Osteoblast (primary cell): Measurements from ENCODE around the gene PRKAR2B. TPM values are rescaled to one million over a fixed set of nuclear protein-coding genes. Genes with fewer than 3 reads are reported as not detected.

Experiments used
- DNase-seq: peaks from one replicate; pipeline ENCODE4 v3.0.0; 2011; ENCODE audit warnings: low spot score, mixed read lengths; ENCODE audit not compliant: insufficient read length; ENCODE audit errors: missing footprints
- H2AFZ ChIP-seq: 2 replicates; pipeline ENCODE4 v1.6.0; 2011; ENCODE audit warnings: mild to moderate bottlenecking, low read length
- H3K27ac ChIP-seq: 2 replicates; pipeline ENCODE4 v1.5.1; 2011; ENCODE audit warnings: mild to moderate bottlenecking, low read depth, low read length, moderate library complexity
- H3K27me3 ChIP-seq: 2 replicates; pipeline ENCODE4 v1.6.0; 2012; ENCODE audit warnings: mild to moderate bottlenecking, control low read depth, inconsistent platforms, low read length, moderate library complexity; ENCODE audit not compliant: insufficient read depth
- H3K36me3 ChIP-seq: 2 replicates; pipeline ENCODE4 v1.5.1; 2011; ENCODE audit warnings: mild to moderate bottlenecking, low read length, control low read depth, moderate library complexity; ENCODE audit not compliant: insufficient read depth
- H3K4me1 ChIP-seq: 2 replicates; pipeline ENCODE4 v1.5.1; 2011; ENCODE audit warnings: mild to moderate bottlenecking, low read length, control low read depth, moderate library complexity; ENCODE audit not compliant: insufficient read depth
- H3K4me2 ChIP-seq: 2 replicates; pipeline ENCODE4 v1.6.0; 2011; ENCODE audit warnings: mild to moderate bottlenecking, low read length; ENCODE audit not compliant: insufficient read depth
- H3K4me3 ChIP-seq: fragments of 200-600 bp; sonication (generic); 3 replicates; pipeline ENCODE4 v1.5.1; 2012; ENCODE audit warnings: mild to moderate bottlenecking, low read length, inconsistent platforms; ENCODE audit not compliant: insufficient read depth
- H3K79me2 ChIP-seq: 2 replicates; pipeline ENCODE4 v1.6.0; 2012; ENCODE audit warnings: mild to moderate bottlenecking, low read length, control low read depth, inconsistent platforms; ENCODE audit not compliant: insufficient read depth
- H3K9me3 ChIP-seq: 2 replicates; pipeline ENCODE4 v1.5.1; 2011; ENCODE audit warnings: low read depth, low read length, control low read depth
- H4K20me1 ChIP-seq: 2 replicates; pipeline ENCODE4 v1.6.0; 2012; ENCODE audit warnings: mild to moderate bottlenecking, low read length, control low read depth; ENCODE audit not compliant: insufficient read depth
- total RNA-seq: library from RNA; depleted of rRNA; stranded (reverse); fragments of >200 nt; gene quantifications from 2 replicates; pipeline ENCODE4 v1.2.3, GENCODE V29; 2012
- TF ChIP-seq, protein P1 (sequence below): IDR thresholded peaks from 2 replicates; pipeline ENCODE4 v1.5.1; 2011; ENCODE audit warnings: mild to moderate bottlenecking, low read depth, low read length, moderate library complexity; ENCODE audit errors: extremely low read depth

The PRKAR2B gene
- 2.4 and 2.5 TPM in 2 replicates for total RNA-seq

DNA sequence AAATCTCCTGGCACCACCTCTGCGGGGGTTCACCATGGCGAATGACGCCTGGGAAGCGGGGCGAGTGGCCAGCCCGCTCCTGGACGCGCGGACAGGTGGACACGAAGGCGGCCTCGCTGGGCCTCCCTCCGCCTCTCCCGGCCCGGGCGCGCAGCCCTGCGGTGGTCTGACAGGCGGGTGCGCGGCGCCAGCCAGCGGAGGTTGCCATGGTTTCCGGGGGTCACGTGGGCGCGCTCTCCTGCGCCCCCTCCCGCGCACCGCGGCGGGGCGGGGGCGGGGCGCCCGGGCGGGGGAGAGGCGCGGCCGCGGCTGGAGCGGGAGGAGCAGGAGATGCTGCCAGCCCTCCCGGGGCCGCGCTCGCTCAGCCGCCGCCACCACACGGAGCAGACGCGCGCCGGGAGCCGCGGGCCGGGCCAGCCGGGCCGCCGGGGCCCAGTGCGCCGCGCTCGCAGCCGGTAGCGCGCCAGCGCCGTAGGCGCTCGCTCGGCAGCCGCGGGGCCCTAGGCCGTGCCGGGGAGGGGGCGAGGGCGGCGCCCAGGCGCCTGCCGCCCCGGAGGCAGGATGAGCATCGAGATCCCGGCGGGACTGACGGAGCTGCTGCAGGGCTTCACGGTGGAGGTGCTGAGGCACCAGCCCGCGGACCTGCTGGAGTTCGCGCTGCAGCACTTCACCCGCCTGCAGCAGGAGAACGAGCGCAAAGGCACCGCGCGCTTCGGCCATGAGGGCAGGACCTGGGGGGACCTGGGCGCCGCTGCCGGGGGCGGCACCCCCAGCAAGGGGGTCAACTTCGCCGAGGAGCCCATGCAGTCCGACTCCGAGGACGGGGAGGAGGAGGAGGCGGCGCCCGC lies at the start of gene PRKAR2B:
PRKAR2B (plus strand) TSS at position 359 of the 848 bp plus-strand sequence; CDS start at position 562, 203 bp downstream.
- Histone ChIP-seq H3K79me2 (no peaks in the 10 kb centered on the region), H4K20me1 (no peaks in the 10 kb centered on the region), H3K27ac (no peak within 1 kb of the TSS), H2AFZ (peak within 1 kb of the TSS; percentile 74), H3K27me3 (peaks cover 34% of the 10 kb centered on the region), H3K9me3 (no peaks in the 10 kb centered on the region), H3K4me3 (peak within 1 kb of the TSS; percentile 69), H3K4me2 (peak within 1 kb of the TSS; percentile 84), H3K36me3 (no peaks in the 10 kb centered on the region), H3K4me1 (peaks cover 13% of the 10 kb centered on the region)
- DNase-seq: peak; percentile 95
- TF ChIP-seq, protein P1, sequence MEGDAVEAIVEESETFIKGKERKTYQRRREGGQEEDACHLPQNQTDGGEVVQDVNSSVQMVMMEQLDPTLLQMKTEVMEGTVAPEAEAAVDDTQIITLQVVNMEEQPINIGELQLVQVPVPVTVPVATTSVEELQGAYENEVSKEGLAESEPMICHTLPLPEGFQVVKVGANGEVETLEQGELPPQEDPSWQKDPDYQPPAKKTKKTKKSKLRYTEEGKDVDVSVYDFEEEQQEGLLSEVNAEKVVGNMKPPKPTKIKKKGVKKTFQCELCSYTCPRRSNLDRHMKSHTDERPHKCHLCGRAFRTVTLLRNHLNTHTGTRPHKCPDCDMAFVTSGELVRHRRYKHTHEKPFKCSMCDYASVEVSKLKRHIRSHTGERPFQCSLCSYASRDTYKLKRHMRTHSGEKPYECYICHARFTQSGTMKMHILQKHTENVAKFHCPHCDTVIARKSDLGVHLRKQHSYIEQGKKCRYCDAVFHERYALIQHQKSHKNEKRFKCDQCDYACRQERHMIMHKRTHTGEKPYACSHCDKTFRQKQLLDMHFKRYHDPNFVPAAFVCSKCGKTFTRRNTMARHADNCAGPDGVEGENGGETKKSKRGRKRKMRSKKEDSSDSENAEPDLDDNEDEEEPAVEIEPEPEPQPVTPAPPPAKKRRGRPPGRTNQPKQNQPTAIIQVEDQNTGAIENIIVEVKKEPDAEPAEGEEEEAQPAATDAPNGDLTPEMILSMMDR: no peak

DNA sequence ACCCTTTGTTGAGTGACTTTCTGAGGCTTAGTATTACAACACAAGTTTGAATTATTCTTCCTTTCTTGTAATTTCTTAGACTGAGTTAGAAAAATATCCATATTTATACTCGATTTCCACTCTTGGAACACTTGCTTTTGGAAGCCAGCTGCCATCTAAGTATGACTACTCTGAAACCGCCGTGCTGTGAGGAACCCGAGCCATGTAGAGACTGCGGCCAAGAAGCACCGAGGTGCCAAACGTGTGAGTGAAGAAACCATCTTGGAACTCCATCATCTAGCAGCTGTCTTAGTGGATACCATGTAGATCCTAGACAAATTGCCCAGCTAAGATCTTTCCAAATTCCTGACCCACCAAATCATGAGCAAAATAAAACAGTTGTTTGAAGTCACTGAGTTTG lies 49.7 kb upstream of the PRKAR2B start:
- TF ChIP-seq, protein P1: no peak
- H3K27me3 ChIP-seq: no peaks in the 10 kb centered on the region
- no peaks in the 10 kb centered on the region for H3K79me2 ChIP-seq
- no peak overlapping the region for H3K4me3 ChIP-seq
- H3K4me1 ChIP-seq: no peaks in the 10 kb centered on the region
- H3K27ac ChIP-seq: no peak overlapping the region
- no peaks in the 10 kb centered on the region for H3K9me3 ChIP-seq
- H3K36me3 ChIP-seq: no peaks in the 10 kb centered on the region
- DNase-seq: no peak
- H3K4me2 ChIP-seq: no peak overlapping the region
- H2AFZ ChIP-seq: no peak overlapping the region
- H4K20me1 ChIP-seq: no peaks in the 10 kb centered on the region

DNA sequence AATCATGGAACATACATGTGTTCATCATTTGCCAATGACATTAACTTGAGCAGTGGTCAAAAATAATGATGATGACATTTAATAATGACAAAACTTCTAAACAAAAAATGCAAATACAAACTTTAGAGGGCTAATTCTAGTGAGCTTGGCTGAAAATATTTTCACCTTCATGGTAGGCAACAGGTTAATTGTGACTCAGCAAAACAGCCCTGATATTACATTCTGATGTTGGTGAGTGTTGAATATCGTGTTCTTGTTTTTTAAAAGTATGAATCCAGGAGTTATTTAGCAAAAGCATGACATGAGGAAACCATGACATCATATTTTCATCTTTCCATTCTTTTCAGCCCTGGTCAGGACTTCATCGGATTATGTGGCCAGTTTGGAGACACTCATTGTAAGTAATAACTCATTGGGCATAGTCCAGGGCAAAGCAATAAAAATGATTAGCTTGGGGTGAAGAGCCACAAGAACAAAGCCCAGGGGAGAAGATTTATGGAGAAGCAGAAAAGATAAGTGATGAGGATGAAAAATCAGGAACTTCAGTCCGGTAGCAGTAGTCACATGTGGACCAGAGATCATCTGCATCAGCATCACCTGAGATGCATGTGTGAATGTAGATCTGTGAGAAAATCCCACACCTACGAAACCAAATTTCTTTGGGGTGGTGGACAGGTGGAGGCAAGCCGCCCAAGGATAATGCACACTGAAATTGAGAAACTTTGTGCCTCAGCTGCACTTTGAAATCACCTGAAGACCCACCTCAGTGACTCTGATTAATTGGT lies 46.8 kb upstream of the PRKAR2B start:
- TF ChIP-seq, protein P1: no peak
- Histone ChIP-seq H3K27me3 (no peaks in the 10 kb centered on the region), H4K20me1 (no peaks in the 10 kb centered on the region), H3K4me2 (no peak overlapping the region), H3K9me3 (no peaks in the 10 kb centered on the region), H2AFZ (no peak overlapping the region), H3K27ac (no peak overlapping the region), H3K79me2 (no peaks in the 10 kb centered on the region), H3K4me1 (no peaks in the 10 kb centered on the region), H3K36me3 (no peaks in the 10 kb centered on the region), H3K4me3 (no peak overlapping the region)
- no peak for DNase-seq

DNA sequence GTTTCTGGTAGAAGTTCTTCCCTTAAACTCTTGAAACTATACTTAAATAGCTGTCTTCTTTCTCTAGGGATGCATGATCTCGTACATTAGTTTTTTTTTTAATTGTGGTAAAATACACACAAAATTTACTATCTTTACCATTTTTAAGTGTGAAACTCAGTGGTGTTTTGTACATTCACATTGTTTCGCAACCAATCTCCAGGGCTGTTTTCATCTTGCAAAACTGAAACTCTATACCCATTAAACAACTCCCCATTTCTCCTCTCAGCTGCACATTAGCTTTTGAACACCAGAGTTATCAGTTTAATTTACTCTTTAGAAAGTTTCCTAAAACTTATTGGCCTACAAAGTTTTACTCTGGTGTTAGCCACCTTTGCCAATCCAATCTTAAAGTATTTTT lies 45.5 kb upstream of the PRKAR2B start:
- TF ChIP-seq, protein P1: no peak
- no peak for DNase-seq
- Histone ChIP-seq H3K27ac (no peak overlapping the region), H3K79me2 (no peaks in the 10 kb centered on the region), H3K36me3 (no peaks in the 10 kb centered on the region), H3K4me3 (no peak overlapping the region), H3K9me3 (no peaks in the 10 kb centered on the region), H2AFZ (no peak overlapping the region), H3K4me2 (no peak overlapping the region), H3K4me1 (no peaks in the 10 kb centered on the region), H3K27me3 (no peaks in the 10 kb centered on the region), H4K20me1 (no peaks in the 10 kb centered on the region)
